Measurements from ENCODE around the gene ASTN1. TPM values are rescaled to one million over a fixed set of nuclear protein-coding genes. Genes with fewer than 3 reads are reported as not detected.

The ASTN1 gene
- total and polyA plus RNA-seq, 2 of the 4 experiments (the other 2 are of a cell fraction), result under 0.01 to 0.07 TPM

DNA sequence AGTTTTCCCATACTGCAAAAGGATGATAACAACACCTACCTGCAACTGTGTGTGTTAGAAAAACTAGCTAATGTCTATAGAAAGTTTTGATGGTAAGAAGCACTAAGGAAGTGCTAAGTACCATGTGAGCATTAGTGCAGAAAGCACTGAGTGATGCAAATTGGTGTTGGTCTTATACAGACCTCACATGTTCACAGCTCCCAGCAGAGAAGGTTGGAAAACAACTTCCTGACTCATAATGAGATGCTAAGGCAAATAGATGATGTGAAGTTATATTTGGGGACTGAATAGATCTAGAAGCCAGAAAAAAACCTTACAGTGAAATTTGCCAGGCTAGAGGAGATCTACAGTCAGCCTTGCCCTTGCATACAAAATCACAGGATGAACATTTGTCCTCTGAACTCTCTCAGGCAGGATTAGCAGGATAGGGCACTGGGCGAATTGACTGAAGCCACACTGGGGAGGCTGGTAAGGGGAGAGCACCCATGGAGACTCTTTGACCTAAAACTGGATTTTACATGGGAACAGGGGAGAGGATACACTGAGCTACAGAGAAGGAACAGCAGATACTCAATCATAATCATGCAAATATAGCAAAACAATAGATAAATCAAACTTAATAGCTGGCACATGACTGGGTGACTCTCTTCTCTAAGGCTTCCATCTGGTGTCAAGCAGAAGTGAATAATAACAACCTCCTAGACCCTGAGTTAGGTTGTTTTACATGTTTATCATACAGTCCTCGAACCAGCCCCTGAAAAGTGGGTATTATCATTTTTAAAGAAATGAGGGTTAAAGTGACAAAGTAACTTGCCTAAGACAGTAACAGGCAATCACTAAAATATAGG, 61.3 kb downstream of the ASTN1 start:
- Histone ChIP-seq H3K4me1 (ENCODE audit: control insufficient read depth, insufficient read depth, low read length) (no peaks in the 10 kb centered on the region), H2AK9ac (replicated peaks; ENCODE audit: low read depth, low read length, poor library complexity) (no peak overlapping the region), H3K4ac (ENCODE audit: low read depth, low read length) (no peak overlapping the region), H3K4me3 (ENCODE audit: insufficient read depth, low read depth, low read length) (no peak overlapping the region), H3K9me3 (ENCODE audit: control insufficient read depth, insufficient read depth, low read length) (no peaks in the 10 kb centered on the region), H3K27ac (ENCODE audit: insufficient read depth, low read length) (no peak overlapping the region), H3K27me3 (ENCODE audit: control insufficient read depth, insufficient read depth, low read length) (no peaks in the 10 kb centered on the region), H3K18ac (ENCODE audit: low read depth, low read length) (no peak overlapping the region), H2AK5ac (ENCODE audit: low read depth, low read length) (no peak overlapping the region), H3K14ac (replicated peaks; ENCODE audit: low read depth, low read length) (no peak overlapping the region), H2BK20ac (ENCODE audit: low read depth, low read length) (no peak overlapping the region), H3K79me1 (ENCODE audit: low read depth in 1 of 2, low read length in 2 of 2) (no peaks in the 10 kb centered on the region), H3K9me1 (ENCODE audit: insufficient read depth, low read length) (no peaks in the 10 kb centered on the region), H3K56ac (ENCODE audit: extremely low read depth, insufficient read depth, low read length) (no peak overlapping the region), H3K36me3 (ENCODE audit: control insufficient read depth, insufficient read depth, low read length) (no peaks in the 10 kb centered on the region), H4K5ac (ENCODE audit: low read depth, low read length) (no peak overlapping the region), H3K9ac (ENCODE audit: low read depth, low read length) (no peak overlapping the region), H4K20me1 (ENCODE audit: insufficient read depth, low read length) (no peaks in the 10 kb centered on the region), H2BK15ac (ENCODE audit: low read depth, low read length) (no peak overlapping the region), H2AFZ (replicated peaks; ENCODE audit: low read length, poor library complexity) (no peak overlapping the region), H2BK5ac (ENCODE audit: low read depth, low read length, poor library complexity, severe bottlenecking) (no peak overlapping the region), H4K8ac (ENCODE audit: low read depth in 2 of 2, low read length in 2 of 2) (no peak overlapping the region), H2BK120ac (ENCODE audit: low read depth, low read length) (no peak overlapping the region), H3K4me2 (ENCODE audit: low read depth, low read length) (no peak overlapping the region), H3K23ac (ENCODE audit: low read depth, low read length) (no peak overlapping the region), H4K91ac (ENCODE audit: insufficient read depth, low read depth, low read length) (no peak overlapping the region)
- no TSS peak for BruUV-seq (replicated peaks)
- dilution Hi-C loops (cut with HindIII; ENCODE audit: low sequenced_read_pairs, unreplicated experiment) (no loop called here), intact Hi-C loops (cut with micrococcal nuclease) (no loop called here), in situ Hi-C loops (cut with MboI; ENCODE audit: low sequenced_read_pairs) (no loop called here)
- CTCF ChIA-PET, result no interaction called here
- no peak for ATAC-seq (ENCODE audit: low read depth)
- no CpG with 5 or more reads among the region's 2 CpGs for WGBS, 2 experiments (ENCODE audit: extremely low coverage in 2 of 2, insufficient read length in 1 of 2)
- no peak for DNase-seq
- POLR2A ChIA-PET (ENCODE audit: unreplicated experiment), result no interaction called here
- TF ChIP-seq MAZ (IDR thresholded peaks at IDR 0.05; ENCODE audit: borderline replicate concordance, low read depth, low read length) (no peak), FOS (IDR thresholded peaks at IDR 0.05; ENCODE audit: low read depth, low read length) (no peak), CHD1 (IDR thresholded peaks at IDR 0.05; ENCODE audit: low read depth, low read length) (no peak), NFE2L2 (IDR thresholded peaks at IDR 0.05; ENCODE audit: low read depth, low read length) (no peak), RFX5 (IDR thresholded peaks at IDR 0.05; ENCODE audit: low read depth, low read length) (no peak), CEBPB (IDR thresholded peaks at IDR 0.05; ENCODE audit: low read depth, low read length) (no peak), SMC3 (IDR thresholded peaks at IDR 0.05; ENCODE audit: low read depth, low read length) (no peak), RAD21 (IDR thresholded peaks at IDR 0.05; ENCODE audit: low read length) (no peak), RCOR1 (IDR thresholded peaks at IDR 0.05; ENCODE audit: insufficient replicate concordance, low read length) (no peak), MXI1 (IDR thresholded peaks at IDR 0.05; ENCODE audit: borderline replicate concordance, low read depth, low read length) (no peak), MAFK (IDR thresholded peaks at IDR 0.05; ENCODE audit: low read depth, low read length) (no peak), BHLHE40 (IDR thresholded peaks at IDR 0.05; ENCODE audit: low read depth, low read length) (no peak), POLR2A (IDR thresholded peaks at IDR 0.05; ENCODE audit: low read depth, low read length) (no peak)
- TF ChIP-seq, protein P1, sequence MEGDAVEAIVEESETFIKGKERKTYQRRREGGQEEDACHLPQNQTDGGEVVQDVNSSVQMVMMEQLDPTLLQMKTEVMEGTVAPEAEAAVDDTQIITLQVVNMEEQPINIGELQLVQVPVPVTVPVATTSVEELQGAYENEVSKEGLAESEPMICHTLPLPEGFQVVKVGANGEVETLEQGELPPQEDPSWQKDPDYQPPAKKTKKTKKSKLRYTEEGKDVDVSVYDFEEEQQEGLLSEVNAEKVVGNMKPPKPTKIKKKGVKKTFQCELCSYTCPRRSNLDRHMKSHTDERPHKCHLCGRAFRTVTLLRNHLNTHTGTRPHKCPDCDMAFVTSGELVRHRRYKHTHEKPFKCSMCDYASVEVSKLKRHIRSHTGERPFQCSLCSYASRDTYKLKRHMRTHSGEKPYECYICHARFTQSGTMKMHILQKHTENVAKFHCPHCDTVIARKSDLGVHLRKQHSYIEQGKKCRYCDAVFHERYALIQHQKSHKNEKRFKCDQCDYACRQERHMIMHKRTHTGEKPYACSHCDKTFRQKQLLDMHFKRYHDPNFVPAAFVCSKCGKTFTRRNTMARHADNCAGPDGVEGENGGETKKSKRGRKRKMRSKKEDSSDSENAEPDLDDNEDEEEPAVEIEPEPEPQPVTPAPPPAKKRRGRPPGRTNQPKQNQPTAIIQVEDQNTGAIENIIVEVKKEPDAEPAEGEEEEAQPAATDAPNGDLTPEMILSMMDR (conservative IDR thresholded peaks at IDR 0.05; ENCODE audit: low read depth, low read length), result no peak
- TF ChIP-seq, protein P2, sequence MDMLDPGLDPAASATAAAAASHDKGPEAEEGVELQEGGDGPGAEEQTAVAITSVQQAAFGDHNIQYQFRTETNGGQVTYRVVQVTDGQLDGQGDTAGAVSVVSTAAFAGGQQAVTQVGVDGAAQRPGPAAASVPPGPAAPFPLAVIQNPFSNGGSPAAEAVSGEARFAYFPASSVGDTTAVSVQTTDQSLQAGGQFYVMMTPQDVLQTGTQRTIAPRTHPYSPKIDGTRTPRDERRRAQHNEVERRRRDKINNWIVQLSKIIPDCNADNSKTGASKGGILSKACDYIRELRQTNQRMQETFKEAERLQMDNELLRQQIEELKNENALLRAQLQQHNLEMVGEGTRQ (IDR thresholded peaks at IDR 0.05; ENCODE audit: low read depth, low read length), result no peak
- TF ChIP-seq, protein P3, sequence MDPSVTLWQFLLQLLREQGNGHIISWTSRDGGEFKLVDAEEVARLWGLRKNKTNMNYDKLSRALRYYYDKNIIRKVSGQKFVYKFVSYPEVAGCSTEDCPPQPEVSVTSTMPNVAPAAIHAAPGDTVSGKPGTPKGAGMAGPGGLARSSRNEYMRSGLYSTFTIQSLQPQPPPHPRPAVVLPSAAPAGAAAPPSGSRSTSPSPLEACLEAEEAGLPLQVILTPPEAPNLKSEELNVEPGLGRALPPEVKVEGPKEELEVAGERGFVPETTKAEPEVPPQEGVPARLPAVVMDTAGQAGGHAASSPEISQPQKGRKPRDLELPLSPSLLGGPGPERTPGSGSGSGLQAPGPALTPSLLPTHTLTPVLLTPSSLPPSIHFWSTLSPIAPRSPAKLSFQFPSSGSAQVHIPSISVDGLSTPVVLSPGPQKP (IDR thresholded peaks at IDR 0.05; ENCODE audit: borderline replicate concordance, low read depth, low read length), result no peak

Measured in IMR-90 (cell line).